ENCODE data around the gene AEBP1.

The AEBP1 gene

DNA sequence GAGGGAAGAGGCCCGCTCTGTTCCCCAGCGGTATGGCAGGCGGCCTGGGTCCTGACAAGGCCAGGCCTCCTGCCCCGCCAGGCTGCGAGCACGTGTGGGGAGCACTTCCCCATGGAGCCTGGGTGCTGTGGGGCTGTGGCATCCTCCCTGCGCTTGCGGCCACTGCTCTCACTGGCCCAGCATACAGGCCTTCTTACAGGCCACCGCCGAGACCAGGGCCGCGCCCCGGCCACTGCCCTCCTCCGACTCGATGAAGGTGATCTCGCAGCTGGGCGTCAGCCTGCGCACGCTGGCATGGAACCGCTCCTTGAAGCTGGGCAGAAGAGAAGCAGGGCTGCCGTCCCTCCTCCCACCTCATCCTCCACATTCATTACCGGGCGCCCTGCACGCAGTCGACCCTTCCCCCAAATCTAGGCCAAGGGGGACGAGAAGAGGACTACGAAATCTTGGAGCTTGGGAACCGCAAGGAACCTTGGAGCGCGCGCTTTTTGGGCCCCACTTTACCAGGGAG, 40.9 kb downstream of the AEBP1 start:
- no peak for DNase-seq

- no peak for DNase-seq
These were observed 41.4 kb downstream of the AEBP1 start for GRCh38 chr7:44145479-44145968.

DNA sequence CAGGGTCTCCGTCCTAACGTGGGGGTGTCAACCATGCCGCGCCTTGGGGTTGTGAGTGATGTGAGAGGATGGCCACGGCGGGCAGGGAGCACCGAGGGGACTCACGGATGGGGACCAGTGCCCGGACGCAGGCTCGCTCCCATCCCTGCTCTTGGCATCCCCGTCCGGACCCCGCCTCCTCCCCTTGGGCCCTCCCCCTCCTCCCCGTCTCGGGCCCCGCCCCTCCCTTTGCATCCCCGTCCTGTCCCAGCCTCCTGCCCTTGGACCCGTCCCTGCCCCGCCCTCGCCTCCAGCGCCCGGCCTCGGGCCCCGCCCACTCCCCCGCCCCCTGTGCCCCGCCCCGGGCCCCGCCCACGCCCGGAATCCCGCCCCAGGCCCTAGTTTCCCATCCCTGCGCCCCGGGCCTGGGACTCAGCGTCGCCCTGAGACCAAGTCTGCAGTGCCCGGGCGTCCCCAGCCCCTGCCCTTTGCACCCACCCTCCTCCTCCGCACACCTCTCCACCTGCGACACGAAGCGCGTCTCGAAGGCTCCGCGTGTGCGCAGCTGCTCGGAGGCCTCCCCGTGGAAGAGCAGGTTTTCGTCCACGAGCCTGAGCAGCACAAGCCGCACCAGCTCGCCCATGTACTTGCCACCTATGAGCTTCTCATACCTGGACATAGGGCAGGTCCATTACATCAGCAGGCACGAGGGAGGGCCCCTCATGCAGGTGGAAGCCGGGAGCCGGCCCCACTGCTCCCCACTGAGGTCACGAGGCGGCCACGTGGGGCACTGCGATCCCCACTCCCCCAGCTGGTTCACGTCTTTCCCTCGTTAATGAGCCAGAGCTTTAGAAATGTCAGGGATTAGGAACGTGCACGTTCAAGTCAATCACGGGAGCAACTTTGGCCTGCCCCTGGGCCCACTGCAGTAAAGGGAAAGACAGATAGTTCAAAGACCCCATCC, 42.1 kb downstream of the AEBP1 start:
- DNase-seq: no peak

DNA sequence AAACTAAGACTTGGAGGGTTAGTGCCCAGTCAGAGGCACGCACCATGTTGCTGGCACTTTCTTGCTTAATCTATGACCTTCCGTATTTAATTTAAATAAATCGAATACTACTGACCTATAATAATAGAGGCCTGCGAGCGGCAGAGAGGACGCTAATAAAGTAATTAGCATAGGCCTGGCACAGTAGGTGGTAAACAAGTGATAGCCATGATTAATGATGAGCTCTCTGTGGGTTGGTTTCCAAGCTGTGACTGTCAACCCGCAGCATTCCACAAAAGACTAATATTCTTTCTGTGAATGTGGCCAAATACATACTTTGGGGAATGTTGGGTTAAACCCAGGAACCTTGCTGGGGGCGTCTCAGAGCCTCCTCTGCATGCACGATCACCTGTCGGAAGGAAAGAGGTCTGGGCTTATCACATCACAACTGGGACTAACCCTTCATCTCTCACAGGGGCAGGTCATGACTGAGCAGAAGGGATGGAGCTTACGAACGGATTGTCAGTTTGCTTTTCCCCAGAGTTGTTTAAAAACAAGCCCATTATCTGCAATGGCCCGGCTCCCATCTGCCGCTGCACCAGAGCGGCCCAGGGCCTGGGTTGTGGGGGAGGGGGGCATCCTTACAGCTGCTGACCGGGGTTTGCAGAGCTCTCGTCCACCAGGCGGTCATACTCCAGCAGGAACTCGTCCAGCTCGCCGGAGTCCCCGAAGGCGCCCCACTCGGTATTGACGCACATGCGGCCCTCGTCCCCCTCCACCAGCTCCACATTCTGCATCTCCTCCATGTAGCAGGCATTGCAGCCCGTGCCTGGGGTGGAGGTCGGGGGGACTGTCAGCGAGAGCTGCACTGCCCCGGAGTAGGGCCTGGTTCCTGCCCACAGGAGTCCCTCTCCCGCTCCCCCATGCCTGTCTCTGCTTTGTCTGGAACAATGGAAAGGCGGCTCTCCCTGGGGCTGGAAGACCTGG, 43.2 kb downstream of the AEBP1 start:
- DNase-seq: no peak

GRCh38 chr7:44148166-44148565, 44.0 kb downstream of the AEBP1 start:
- no peak for DNase-seq

- no peak for DNase-seq
These were observed 44.9 kb downstream of the AEBP1 start for GRCh38 chr7:44148961-44149536.

- no peak for DNase-seq
These were observed 45.7 kb downstream of the AEBP1 start for GRCh38 chr7:44149571-44150465.

DNA sequence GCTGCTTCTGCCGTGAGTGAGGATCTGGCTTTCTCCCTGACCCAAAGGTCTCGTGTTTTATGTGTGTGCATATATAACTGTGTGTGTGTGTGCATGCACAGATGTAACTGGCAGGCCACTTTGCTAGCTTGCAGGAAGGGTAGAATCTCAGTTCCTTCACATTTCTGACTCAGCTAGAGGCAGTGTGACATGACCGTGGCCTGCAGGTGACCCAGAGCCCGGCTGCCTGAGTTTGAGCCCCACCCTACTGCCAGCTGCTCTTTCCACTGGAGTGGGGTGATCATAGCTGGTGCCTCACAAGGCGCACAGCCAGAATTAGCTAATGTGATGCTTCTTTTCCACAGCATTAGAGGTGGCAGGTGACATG, 46.3 kb downstream of the AEBP1 start:
- no peak for DNase-seq

DNA sequence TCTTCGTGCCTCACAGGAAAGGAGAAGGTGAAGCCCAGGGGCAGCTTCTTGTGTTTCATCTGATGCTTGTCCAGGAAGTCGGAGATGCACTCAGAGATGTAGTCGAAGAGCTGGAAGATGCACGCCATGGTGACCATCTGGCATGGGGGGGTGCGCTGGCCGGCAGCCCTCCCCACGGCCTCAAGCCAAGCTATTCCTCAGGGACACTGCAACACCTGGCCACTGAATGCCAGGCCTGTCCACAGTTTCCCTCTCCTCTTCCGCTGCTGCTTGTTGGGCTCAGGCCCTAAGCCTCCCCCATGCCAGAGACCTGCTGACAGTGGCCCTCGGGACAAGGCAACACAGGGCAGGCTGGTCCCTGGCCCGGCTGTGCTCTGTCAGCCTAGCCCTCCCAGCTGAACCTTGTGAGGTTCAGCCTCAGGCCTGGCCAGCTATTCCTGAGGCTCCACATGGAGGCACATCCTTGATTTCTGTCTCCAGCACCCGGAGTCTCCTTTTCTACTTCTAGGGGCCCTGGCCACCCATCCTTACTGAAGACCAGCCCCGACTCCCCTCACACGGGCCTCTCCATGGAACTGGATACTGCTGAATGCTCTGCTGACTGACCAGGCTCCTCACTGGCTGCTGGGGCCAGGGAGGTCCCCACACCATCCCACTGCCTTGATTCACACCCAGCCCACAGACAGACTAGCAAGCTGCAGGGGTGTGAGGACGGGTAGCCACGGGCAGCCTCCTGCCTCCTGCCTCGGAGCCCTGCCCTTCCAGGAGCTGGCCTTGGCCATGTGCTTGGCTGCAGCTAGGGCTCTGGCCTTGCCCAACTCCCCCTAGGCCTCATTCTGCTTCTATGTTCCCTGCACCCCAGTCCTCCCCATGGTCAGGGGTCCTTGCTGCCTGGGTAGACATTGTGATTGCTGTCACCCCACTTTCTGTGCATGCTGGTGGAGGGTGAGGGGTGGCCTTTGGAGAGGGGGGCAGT, 47.1 kb downstream of the AEBP1 start:
- DNase-seq: no peak

GRCh38 chr7:44151956-44152355, 47.8 kb downstream of the AEBP1 start:
- DNase-seq: no peak

DNA sequence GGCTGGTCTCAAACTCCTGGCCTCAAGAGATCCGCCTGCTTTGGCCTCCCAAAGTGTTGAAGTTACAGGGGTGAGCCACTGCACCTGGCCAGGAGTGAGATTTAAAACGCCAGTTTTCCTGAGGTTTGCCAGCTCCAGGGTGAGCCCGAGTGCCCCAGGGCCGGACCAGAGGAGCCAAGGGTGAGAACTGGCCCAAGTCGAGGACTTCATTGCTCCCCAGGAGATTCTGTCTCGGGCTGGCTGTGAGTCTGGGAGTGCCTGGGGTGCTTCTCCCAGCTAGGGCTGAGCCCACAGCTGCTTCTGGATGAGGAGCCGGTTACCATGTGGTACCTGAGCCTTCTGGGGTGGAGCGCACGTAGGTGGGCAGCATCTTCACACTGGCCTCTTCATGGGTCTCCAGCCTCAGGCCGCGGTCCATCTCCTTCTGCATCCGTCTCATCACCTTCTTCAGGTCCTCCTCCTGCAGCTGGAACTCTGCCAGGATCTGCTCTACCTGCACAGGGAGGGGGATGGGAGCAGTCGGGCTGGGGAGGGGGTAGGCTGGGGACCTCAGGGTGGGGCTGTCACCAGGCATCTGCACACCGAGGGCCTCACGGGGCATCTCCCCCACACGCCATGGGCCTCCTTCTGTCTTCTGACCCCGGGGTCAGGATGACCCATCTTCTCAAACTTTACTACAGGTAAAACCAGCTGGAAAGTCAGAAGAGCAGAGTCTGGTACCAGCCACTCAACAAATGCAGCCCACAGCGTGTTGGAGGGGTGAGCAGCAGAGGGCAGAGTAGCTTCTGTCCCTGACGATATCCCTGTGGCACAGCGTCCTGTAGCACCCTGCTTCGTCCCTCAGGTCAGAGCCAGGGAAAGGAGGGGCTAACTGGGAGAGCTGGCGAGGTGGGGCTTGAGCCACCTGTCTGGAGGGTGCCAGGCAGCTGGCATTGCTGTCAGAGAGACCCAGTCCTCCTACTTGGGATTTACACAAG, 49.1 kb downstream of the AEBP1 start:
- DNase-seq: no peak

- no peak for DNase-seq
These were observed 49.8 kb downstream of the AEBP1 start for GRCh38 chr7:44153948-44154335.

DNA sequence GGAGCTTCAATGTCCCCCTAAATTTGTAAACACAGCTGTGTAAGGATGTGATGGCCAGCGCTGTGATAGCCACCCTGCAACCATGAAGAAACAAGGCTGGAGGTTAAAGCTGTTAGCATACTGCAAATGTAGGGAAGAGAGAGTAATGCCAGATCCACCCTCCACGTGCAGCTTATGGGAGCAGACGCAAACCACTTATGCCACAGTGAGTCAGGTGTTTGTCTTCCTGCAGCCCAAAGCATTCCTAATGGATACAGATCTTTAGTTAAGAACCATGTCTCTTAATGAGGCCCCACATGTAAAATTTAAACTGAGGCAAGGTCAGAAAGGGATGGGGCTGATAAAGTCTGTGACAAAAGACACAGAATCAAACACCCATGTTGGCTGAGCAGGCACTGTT, 50.6 kb downstream of the AEBP1 start:
- no peak for DNase-seq

- no peak for DNase-seq
These were observed 51.3 kb downstream of the AEBP1 start for GRCh38 chr7:44155191-44156185.

DNA sequence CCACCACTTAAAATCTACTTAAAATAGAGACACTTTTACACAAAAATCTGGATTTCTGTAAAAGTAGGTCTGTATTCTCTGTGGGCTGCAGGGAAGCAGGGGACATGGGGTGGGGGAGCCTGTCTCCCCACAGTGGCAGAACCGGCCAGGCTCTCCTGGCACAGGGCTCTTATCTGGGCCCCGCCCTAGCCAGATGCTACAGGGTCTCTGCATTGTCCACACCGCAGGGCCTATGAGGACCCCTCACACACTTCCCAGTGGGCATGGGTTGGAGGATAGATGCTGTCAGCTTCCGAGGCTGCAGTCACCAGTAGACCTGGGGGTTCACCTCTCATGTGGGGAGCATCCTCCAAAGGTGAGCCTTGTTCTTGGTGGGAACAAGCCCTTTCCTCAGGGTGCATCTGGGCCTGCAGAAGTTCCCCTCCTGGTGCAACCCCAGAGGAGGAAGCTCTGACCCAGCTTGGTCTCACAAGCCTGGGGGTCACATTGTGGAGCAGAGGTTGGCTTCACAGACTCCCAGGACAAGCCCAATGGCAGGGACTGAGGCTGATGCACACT, 52.4 kb downstream of the AEBP1 start:
- no peak for DNase-seq

DNA sequence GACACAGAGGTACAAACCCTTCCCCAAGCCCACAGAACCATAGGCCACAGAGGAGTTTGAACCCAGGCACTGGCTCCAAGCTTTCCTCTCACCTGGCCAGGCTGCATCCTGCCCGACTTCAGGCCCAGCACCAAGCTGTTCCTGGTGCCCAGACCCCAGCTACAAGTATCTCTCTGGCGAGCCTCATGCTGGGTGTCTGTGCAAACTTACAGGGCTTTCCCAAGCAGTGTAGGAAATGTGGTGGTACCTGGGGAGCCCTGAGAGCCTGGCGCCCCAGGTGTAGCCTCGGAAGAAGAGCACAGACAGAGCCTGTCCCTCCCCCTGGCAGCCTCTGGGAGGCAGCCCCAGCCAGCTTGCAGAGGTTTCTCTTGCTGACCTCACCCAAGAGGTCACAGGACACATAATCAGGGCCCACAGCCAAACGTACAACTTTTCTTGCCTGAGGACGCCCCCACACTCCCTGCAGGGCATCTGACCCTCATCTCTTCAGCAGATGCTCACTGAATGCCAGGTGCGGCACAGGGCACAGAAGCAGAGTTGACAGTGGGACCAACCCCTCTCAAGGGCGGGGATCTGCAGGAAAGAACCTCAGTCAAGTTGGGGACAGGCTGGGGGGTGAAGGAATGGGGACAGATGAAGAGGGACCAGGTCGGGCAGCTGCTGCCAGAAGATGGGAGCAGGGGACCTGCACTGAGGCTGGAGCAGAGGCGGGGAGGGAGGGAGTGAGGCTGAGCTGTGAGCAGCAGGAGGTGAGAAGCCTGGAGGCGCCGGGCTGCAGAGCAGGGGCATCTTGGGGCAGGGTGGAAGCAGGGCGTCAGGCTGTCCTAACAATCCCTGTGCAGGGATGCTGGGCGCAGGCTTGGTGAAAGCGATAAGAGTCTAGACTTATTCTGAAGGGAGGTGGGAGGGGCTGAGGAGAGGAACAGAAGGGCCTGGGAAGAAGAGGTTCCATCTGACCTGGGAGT, 53.3 kb downstream of the AEBP1 start:
- DNase-seq: no peak
